IMR-90 (cell line): ENCODE data around the gene CDHR2. TPM values are rescaled to one million over a fixed set of nuclear protein-coding genes. Genes with fewer than 3 reads are reported as not detected.

ENCODE experiments used
- ATAC-seq: fragments of 200-7000 bp; cut with Tn5 transposase; 2 replicates; pipeline ENCODE4 v1.9.1; 2020; ENCODE audit warnings: low read depth, mild to moderate bottlenecking, moderate library complexity
- BruUV-seq: library from RNA; stranded (reverse); fragments of 400-500 nt; replicated peaks from 2 replicates; lab custom pipeline; 2021; lab: Mats Ljungman, UMichigan
- CTCF ChIA-PET: fragments of 300-600 bp; formaldehyde crosslinking; extraction: SDS; loops from one replicate; lab custom pipeline; 2021; ENCODE audit warnings: antibody characterized with exemption; lab: Yijun Ruan, JAX
- POLR2A ChIA-PET: fragments of 300-600 bp; sonication (Branson Sonifier 250); formaldehyde crosslinking; loops from one replicate; lab custom pipeline; 2022; ENCODE audit warnings: antibody characterized with exemption; ENCODE audit not compliant: unreplicated experiment; lab: Charles Lee
- DNase-seq: peaks from one replicate; pipeline ENCODE4 v3.0.0; 2013
- H2AFZ ChIP-seq: replicated peaks from 2 replicates; pipeline ENCODE3; 2013; ENCODE audit warnings: low read length, mild to moderate bottlenecking; ENCODE audit not compliant: poor library complexity
- H2AK5ac ChIP-seq: 2 replicates; pipeline ENCODE4 v1.6.1; 2013; ENCODE audit warnings: low read depth, low read length, inconsistent platforms
- H2AK9ac ChIP-seq: replicated peaks from 2 replicates; pipeline ENCODE3; 2013; ENCODE audit warnings: mild to moderate bottlenecking, low read depth, low read length, moderate library complexity; ENCODE audit not compliant: poor library complexity
- H2BK120ac ChIP-seq: 2 replicates; pipeline ENCODE4 v1.6.1; 2013; ENCODE audit warnings: low read depth, low read length, inconsistent platforms
- H2BK15ac ChIP-seq: 3 replicates; pipeline ENCODE4 v1.6.1; 2013; ENCODE audit warnings: low read depth, low read length, inconsistent platforms
- H2BK20ac ChIP-seq: 2 replicates; pipeline ENCODE4 v1.6.1; 2013; ENCODE audit warnings: low read depth, mild to moderate bottlenecking, inconsistent platforms, low read length, moderate library complexity
- H2BK5ac ChIP-seq: 2 replicates; pipeline ENCODE4 v1.6.1; 2013; ENCODE audit warnings: mild to moderate bottlenecking, low read depth, low read length, inconsistent platforms; ENCODE audit not compliant: poor library complexity, severe bottlenecking
- H3K14ac ChIP-seq: replicated peaks from 2 replicates; pipeline ENCODE4 v1.6.1; 2013; ENCODE audit warnings: low read depth, low read length, inconsistent platforms
- H3K18ac ChIP-seq: 2 replicates; pipeline ENCODE4 v1.6.1; 2013; ENCODE audit warnings: low read depth, low read length, control low read depth
- H3K23ac ChIP-seq: 2 replicates; pipeline ENCODE4 v1.6.1; 2013; ENCODE audit warnings: low read depth, low read length, inconsistent platforms
- H3K27ac ChIP-seq: 2 replicates; pipeline ENCODE4 v1.5.1; 2013; ENCODE audit warnings: mild to moderate bottlenecking, control low read depth, low read length; ENCODE audit not compliant: insufficient read depth
- H3K27me3 ChIP-seq: 2 replicates; pipeline ENCODE4 v1.6.1; 2013; ENCODE audit warnings: low read length; ENCODE audit not compliant: control insufficient read depth, insufficient read depth
- H3K36me3 ChIP-seq: 2 replicates; pipeline ENCODE4 v1.6.1; 2013; ENCODE audit warnings: low read length, mixed read lengths; ENCODE audit not compliant: control insufficient read depth, insufficient read depth
- H3K4ac ChIP-seq: 2 replicates; pipeline ENCODE4 v1.6.1; 2013; ENCODE audit warnings: low read depth, low read length, inconsistent platforms
- H3K4me1 ChIP-seq: 2 replicates; pipeline ENCODE4 v1.6.1; 2013; ENCODE audit warnings: low read length, mixed read lengths; ENCODE audit not compliant: control insufficient read depth, insufficient read depth
- H3K4me2 ChIP-seq: 2 replicates; pipeline ENCODE4 v1.6.1; 2013; ENCODE audit warnings: low read depth, mild to moderate bottlenecking, control low read depth, low read length, moderate library complexity
- H3K4me3 ChIP-seq: 2 replicates; pipeline ENCODE4 v1.5.1; 2013; ENCODE audit warnings: low read depth, mild to moderate bottlenecking, control low read depth, low read length, moderate library complexity; ENCODE audit not compliant: insufficient read depth
- H3K56ac ChIP-seq: 2 replicates; pipeline ENCODE4 v1.6.1; 2013; ENCODE audit warnings: low read length, inconsistent platforms; ENCODE audit not compliant: insufficient read depth; ENCODE audit errors: extremely low read depth
- H3K79me1 ChIP-seq, 2 experiments: 2 replicates each; pipeline ENCODE4 v1.6.1; 2013; ENCODE audit warnings: low read length in 2 of 2, inconsistent platforms in 1 of 2, low read depth in 1 of 2
- H3K9ac ChIP-seq: 2 replicates; pipeline ENCODE4 v1.6.1; 2013; ENCODE audit warnings: low read depth, low read length, control low read depth
- H3K9me1 ChIP-seq: 2 replicates; pipeline ENCODE4 v1.6.1; 2013; ENCODE audit warnings: low read length, inconsistent platforms; ENCODE audit not compliant: insufficient read depth
- H3K9me3 ChIP-seq: 2 replicates; pipeline ENCODE4 v1.6.1; 2013; ENCODE audit warnings: low read length; ENCODE audit not compliant: control insufficient read depth, insufficient read depth
- H4K20me1 ChIP-seq: 2 replicates; pipeline ENCODE4 v1.6.1; 2013; ENCODE audit warnings: low read length, inconsistent platforms; ENCODE audit not compliant: insufficient read depth
- H4K5ac ChIP-seq: 2 replicates; pipeline ENCODE4 v1.6.1; 2013; ENCODE audit warnings: mild to moderate bottlenecking, low read depth, low read length, control low read depth
- H4K8ac ChIP-seq, 2 experiments: 2 replicates each; pipeline ENCODE4 v1.6.1; 2013; ENCODE audit warnings: low read depth in 2 of 2, low read length in 2 of 2, control low read depth in 1 of 2, inconsistent platforms in 1 of 2
- H4K91ac ChIP-seq: 2 replicates; pipeline ENCODE4 v1.6.1; 2013; ENCODE audit warnings: low read depth, low read length, inconsistent platforms; ENCODE audit not compliant: insufficient read depth
- BHLHE40 ChIP-seq: fragments of 150-350 bp; IDR thresholded peaks from 2 replicates; pipeline ENCODE4 v1.6.1; 2016; ENCODE audit warnings: mild to moderate bottlenecking, low read depth, low read length
- CTCF ChIP-seq: conservative IDR thresholded peaks from 2 replicates; pipeline ENCODE4 v1.5.1; 2012; ENCODE audit warnings: mild to moderate bottlenecking, low read depth, low read length, improper control_type of control experiment
- RAD21 ChIP-seq: IDR thresholded peaks from 2 replicates; pipeline ENCODE4 v1.6.1; 2012; ENCODE audit warnings: low read length, improper control_type of control experiment
- RCOR1 ChIP-seq: IDR thresholded peaks from 2 replicates; pipeline ENCODE4 v1.6.1; 2012; ENCODE audit warnings: mild to moderate bottlenecking, low read length, improper control_type of control experiment; ENCODE audit not compliant: insufficient replicate concordance
- SMC3 ChIP-seq: fragments of 150-350 bp; IDR thresholded peaks from 2 replicates; pipeline ENCODE4 v1.6.1; 2016; ENCODE audit warnings: low read depth, mild to moderate bottlenecking, antibody characterized with exemption, low read length, moderate library complexity
- WGBS, 2 experiments: methylation state at CpG; one replicate each; pipeline versions ENCODE4 v1.1.5 to v1.1.7; 2013; ENCODE audit warnings: missing lambda C conversion rate in 2 of 2; ENCODE audit not compliant: insufficient read length in 1 of 2; ENCODE audit errors: extremely low coverage in 2 of 2; 5-methylcytosine and 5-hydroxymethylcytosine counted together
- dilution Hi-C: fragments of 300-500 bp; cut with HindIII; formaldehyde crosslinking; loops from one replicate; pipeline ENCODE4 v1.14.3; 2018; ENCODE audit warnings: low sequenced_read_pairs; ENCODE audit not compliant: unreplicated experiment
- in situ Hi-C: fragments of 300-500 bp; cut with MboI; formaldehyde crosslinking; loops from 3 replicates; pipeline ENCODE4 v1.14.3; 2019; ENCODE audit warnings: low sequenced_read_pairs, inconsistent platforms, mixed read lengths
- intact Hi-C: fragments of 100-400 bp; cut with micrococcal nuclease; formaldehyde crosslinking; loops from 2 replicates; pipeline ENCODE4 v1.10.0; 2022
- polyA plus RNA-seq, 3 experiments: library from polyadenylated mRNA; depleted of rRNA; stranded (reverse); fragments of >200 nt; gene quantifications; 2 replicates each; pipeline ENCODE4 v1.2.3, GENCODE V29; 2012; ENCODE audit warnings: low replicate concordance in 1 of 3
- total RNA-seq: library from RNA; depleted of rRNA; stranded (reverse); fragments of >200 nt; gene quantifications from 2 replicates; pipeline ENCODE4 v1.2.3, GENCODE V29; 2012

Gene CDHR2
- total and polyA plus RNA-seq, 2 of the 4 experiments (the other 2 are of a cell fraction), result not detected

DNA sequence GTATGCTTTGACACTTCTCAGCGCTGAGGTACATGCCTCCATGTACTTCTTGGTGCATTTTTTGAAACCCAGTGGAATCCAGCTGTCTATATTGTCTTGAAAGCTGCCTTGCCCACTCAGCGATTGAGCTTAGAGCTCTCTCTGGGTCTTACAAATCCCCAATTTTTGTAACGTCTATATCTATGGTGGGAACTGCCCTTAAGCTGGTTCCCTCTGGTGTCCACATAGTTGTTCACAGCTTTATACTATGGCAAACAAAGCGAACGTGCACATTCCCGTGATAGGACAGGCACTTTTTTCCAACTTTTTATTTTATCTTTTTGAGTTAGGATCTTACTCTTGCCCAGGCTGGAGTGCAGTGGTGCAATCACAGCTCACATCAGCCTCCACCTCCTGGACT, 20.9 kb downstream of the CDHR2 start:
- no peak overlapping the region for H3K4me3 ChIP-seq
- dilution Hi-C loops (no loop called here), in situ Hi-C loops (loop anchor here (10.0 to 25.0 kb wide), 2 partner anchors 55 to 833 kb away; no protein-coding TSS in a partner anchor), intact Hi-C loops (loop anchor here (1.0 kb wide), 1 partner anchor 154 kb away; the partner anchor contains the start of gene CLTB)
- no peaks in the 10 kb centered on the region for H4K20me1 ChIP-seq
- no peak overlapping the region for H4K5ac ChIP-seq
- H2BK15ac ChIP-seq, result no peak overlapping the region
- H3K4ac ChIP-seq, result no peak overlapping the region
- no peak overlapping the region for H2BK20ac ChIP-seq
- no peak overlapping the region for H2BK5ac ChIP-seq
- H3K56ac ChIP-seq, result no peak overlapping the region
- H3K27me3 ChIP-seq, result peaks cover 19% of the 10 kb centered on the region
- H3K79me1 ChIP-seq, result no peaks in the 10 kb centered on the region
- H3K9me3 ChIP-seq, result peaks cover 3% of the 10 kb centered on the region; the same call in 1 of the 2 replicates
- ChIA-PET POLR2A (no interaction called here), CTCF (interaction anchor here (0.6 to 1.6 kb wide), 3 partner anchors 77 to 154 kb away, joined by 5 to 7 read pairs (median 7); partner anchors contain the start of genes CLTB and TSPAN17)
- H3K9me1 ChIP-seq, result no peaks in the 10 kb centered on the region
- no peaks in the 10 kb centered on the region for H3K36me3 ChIP-seq
- no peak overlapping the region for H4K91ac ChIP-seq
- H4K8ac ChIP-seq, result no peak overlapping the region
- no peak overlapping the region for H3K27ac ChIP-seq
- H3K9ac ChIP-seq, result no peak overlapping the region
- H3K18ac ChIP-seq, result no peak overlapping the region
- H3K23ac ChIP-seq, result no peak overlapping the region
- TF ChIP-seq CTCF (peak; percentile 42; the same call in 1 of the 2 replicates), BHLHE40 (no peak), SMC3 (peak; percentile 49), RAD21 (peak; percentile 30), RCOR1 (no peak)
- H2AK9ac ChIP-seq, result no peak overlapping the region
- no TSS peak for BruUV-seq
- DNase-seq (peak; percentile 48), ATAC-seq (peak; percentile 31; the same call in 1 of the 2 replicates)
- H2AK5ac ChIP-seq, result no peak overlapping the region
- H3K4me2 ChIP-seq, result no peak overlapping the region
- no peaks in the 10 kb centered on the region for H3K4me1 ChIP-seq
- H3K14ac ChIP-seq, result no peak overlapping the region
- 60% methylated on average over 1 of the region's 6 CpGs; no CpG with 5 or more reads in 1 of the 2 experiments for WGBS, 2 experiments
- H2BK120ac ChIP-seq, result no peak overlapping the region
- peak overlapping the region; percentile 13 for H2AFZ ChIP-seq
